ENCODE data around the gene MAP3K14.
A peak's percentile ranks its signal among the peaks of the same experiment; 100 is the strongest.
"Not testable (repeated sequence)": the region's sequence is repeated elsewhere in the genome, so short reads cannot be mapped to it uniquely, and the experiment has no call there.

Gene MAP3K14

GRCh38 chr17:45315648-45316433 lies 979 bp downstream of the MAP3K14 start:
- DNase-seq (ENCODE audit: low spot score), result no peak

GRCh38 chr17:45314741-45315647 lies 1.8 kb downstream of the MAP3K14 start:
- DNase-seq (ENCODE audit: low spot score), result no peak

- DNase-seq (ENCODE audit: low spot score), result no peak
Measured at GRCh38 chr17:45313996-45314740, 2.7 kb downstream of the MAP3K14 start.

- DNase-seq (ENCODE audit: low spot score), result no peak
Measured at GRCh38 chr17:45313421-45313771, 3.4 kb downstream of the MAP3K14 start.

GRCh38 chr17:45312477-45313420 lies 4.1 kb downstream of the MAP3K14 start:
- DNase-seq (ENCODE audit: low spot score), result no peak

GRCh38 chr17:45311760-45312476 lies 4.9 kb downstream of the MAP3K14 start:
- no peak for DNase-seq (ENCODE audit: low spot score)

GRCh38 chr17:45311401-45311759 lies 5.4 kb downstream of the MAP3K14 start:
- DNase-seq (ENCODE audit: low spot score), result no peak

GRCh38 chr17:45310380-45311324 lies 6.2 kb downstream of the MAP3K14 start:
- no peak for DNase-seq (ENCODE audit: low spot score)

GRCh38 chr17:45309400-45309799 lies 7.4 kb downstream of the MAP3K14 start:
- no peak for DNase-seq (ENCODE audit: low spot score)

- DNase-seq (ENCODE audit: low spot score), result no peak
Measured at GRCh38 chr17:45308840-45309239, 8.0 kb downstream of the MAP3K14 start.

- DNase-seq (ENCODE audit: low spot score), result no peak
Measured at GRCh38 chr17:45308016-45308365, 8.8 kb downstream of the MAP3K14 start.

- DNase-seq (ENCODE audit: low spot score), result peak; percentile 80
Measured at GRCh38 chr17:45307290-45308015, 9.4 kb downstream of the MAP3K14 start.

GRCh38 chr17:45306623-45307022 lies 10.2 kb downstream of the MAP3K14 start:
- DNase-seq (ENCODE audit: low spot score), result no peak

GRCh38 chr17:45306094-45306493 lies 10.7 kb downstream of the MAP3K14 start:
- DNase-seq (ENCODE audit: low spot score), result no peak

- DNase-seq (ENCODE audit: low spot score), result peak; percentile 45
Measured at GRCh38 chr17:45305530-45306087, 11.2 kb downstream of the MAP3K14 start.

GRCh38 chr17:45302649-45303173 lies 14.1 kb downstream of the MAP3K14 start:
- peak; percentile 50 for DNase-seq (ENCODE audit: low spot score)

GRCh38 chr17:45302220-45302619 lies 14.6 kb downstream of the MAP3K14 start:
- not testable (repeated sequence) for DNase-seq (ENCODE audit: low spot score)

GRCh38 chr17:45301674-45302073 lies 15.1 kb downstream of the MAP3K14 start:
- DNase-seq (ENCODE audit: low spot score), result no peak
